HepG2 (cell line): ENCODE results near the gene FKBP10. TPM values are rescaled to one million over a fixed set of nuclear protein-coding genes. Genes with fewer than 3 reads are reported as not detected.

Experiments used
- CEBPG ChIP-seq: IDR thresholded peaks from 2 replicates; pipeline ENCODE4 v1.6.1; 2016
- FLYWCH1 ChIP-seq: sonication (generic); formaldehyde crosslinking; IDR thresholded peaks from 2 replicates; pipeline ENCODE4 v1.8.1; 2023; ENCODE audit warnings: mild to moderate bottlenecking, missing genetic modification reagents
- HNRNPK ChIP-seq: fragments of 200-400 bp; formaldehyde crosslinking; IDR thresholded peaks from 2 replicates; pipeline ENCODE4 v1.6.1; 2018; ENCODE audit warnings: low read length, low read depth, moderate library complexity, mild to moderate bottlenecking; ENCODE audit not compliant: poor library complexity, severe bottlenecking
- MYPOP ChIP-seq: sonication (generic); formaldehyde crosslinking; IDR thresholded peaks from 2 replicates; pipeline ENCODE4 v1.8.1; 2023; ENCODE audit warnings: mild to moderate bottlenecking, moderate library complexity, missing genetic modification reagents
- NFE2L1 ChIP-seq: sonication (generic); formaldehyde crosslinking; IDR thresholded peaks from 2 replicates; pipeline ENCODE4 v1.4.0; 2020; ENCODE audit warnings: missing genetic modification reagents, mild to moderate bottlenecking, borderline replicate concordance
- PAF1 ChIP-seq: IDR thresholded peaks from 2 replicates; pipeline ENCODE4 v1.6.1; 2016; ENCODE audit warnings: missing genetic modification reagents, missing compliant biosample characterization
- PHF8 ChIP-seq: sonication (generic); formaldehyde crosslinking; IDR thresholded peaks from 2 replicates; pipeline ENCODE4 v1.5.0; 2020; ENCODE audit warnings: missing genetic modification reagents
- SOX6 ChIP-seq, 2 experiments: fragments of 450-650 bp in 1 of 2; sonication (generic) in 1 of 2; formaldehyde crosslinking in 1 of 2; IDR thresholded peaks; 2 replicates each; pipeline versions ENCODE4 v1.4.0 to v1.6.1; 2017 to 2020; ENCODE audit warnings: antibody characterized with exemption in 1 of 2, mild to moderate bottlenecking in 1 of 2, missing genetic modification reagents in 1 of 2
- SP5 ChIP-seq: IDR thresholded peaks from 2 replicates; pipeline ENCODE4 v1.6.1; 2016; ENCODE audit warnings: low read depth, borderline replicate concordance
- ZNF280B ChIP-seq: sonication (generic); formaldehyde crosslinking; IDR thresholded peaks from 2 replicates; pipeline ENCODE4 v1.5.0; 2020; ENCODE audit warnings: missing genetic modification reagents, mild to moderate bottlenecking, borderline replicate concordance
- ZNF280D ChIP-seq: sonication (generic); formaldehyde crosslinking; IDR thresholded peaks from 2 replicates; pipeline ENCODE4 v1.5.1; 2020; ENCODE audit warnings: mild to moderate bottlenecking, missing genetic modification reagents
- polyA plus RNA-seq, 8 experiments: library from polyadenylated mRNA; depleted of rRNA in 3 of 8; stranded (reverse) in 7 of 8; unstranded in 1 of 8; fragments of >200 nt; fragmentation: Illumina TruSeq in 4 of 8; extraction: Trizol in 4 of 8; gene quantifications; 2 replicates each; pipeline versions ENCODE4 v1.2.1 to v1.2.3, GENCODE V29; 2011 to 2016; ENCODE audit warnings: low read depth in 4 of 8, missing spikeins in 1 of 8, mixed read lengths in 1 of 8; ENCODE audit not compliant: insufficient read depth in 1 of 8
- total RNA-seq, 5 experiments: library from RNA; depleted of rRNA; stranded (reverse); fragments of >200 nt; fragmentation: Illumina TruSeq; extraction: Trizol; gene quantifications; 2 replicates each; pipeline ENCODE4 v1.2.3, GENCODE V29; 2016; ENCODE audit warnings: low read depth in 1 of 5

FKBP10 gene
- total and polyA plus RNA-seq, 2 of the 13 experiments (the other 11 are each of a cell fraction or from before 2014, with no cell fraction given) = 149 to 573 TPM

GRCh38 chr17:41785859-41786226 is 27.0 kb upstream of the FKBP10 start (continued):
- TF ChIP-seq ZNF280B (CRISPR knock-in tag) = no peak; the same call in none of the 2 replicates
- TF ChIP-seq HNRNPK = peak; percentile 38
- TF ChIP-seq ZNF280D (CRISPR knock-in tag) = peak; percentile 51; the same call in 1 of the 2 replicates
- TF ChIP-seq SP5 (CRISPR knock-in tag) = no peak; the same call in 1 of the 2 replicates
- TF ChIP-seq PAF1 (CRISPR knock-in tag) = no peak
- TF ChIP-seq SOX6 (IDR thresholded peaks at IDR 0.05) = no peak
- peak; percentile 86 for TF ChIP-seq SOX6 (CRISPR knock-in tag; IDR thresholded peaks at IDR 0.05)
- TF ChIP-seq FLYWCH1 (CRISPR knock-in tag) = peak; percentile 71; the same call in 1 of the 2 replicates
- TF ChIP-seq MYPOP (CRISPR knock-in tag) = 0 out of 2 replicates have a peak, but pooled peaks have one; percentile 52
- peak; percentile 17; the same call in 1 of the 2 replicates for TF ChIP-seq PHF8
- peak; percentile 23; the same call in 1 of the 2 replicates for TF ChIP-seq CEBPG (CRISPR knock-in tag)
- TF ChIP-seq NFE2L1 (CRISPR knock-in tag) = no peak
